HG02885 (cell line): Measurements from ENCODE around the gene TSSK3.
"Not testable (repeated sequence)": the region's sequence is repeated elsewhere in the genome, so short reads cannot be mapped to it uniquely, and the experiment has no call there.

Experiments used
- ATAC-seq: cut with Tn5 transposase; IDR thresholded peaks from one replicate; pipeline ENCODE4 v1.9.1; 2021; ENCODE audit warnings: mild to moderate bottlenecking; ENCODE audit not compliant: unreplicated experiment, poor library complexity

TSSK3 gene

DNA sequence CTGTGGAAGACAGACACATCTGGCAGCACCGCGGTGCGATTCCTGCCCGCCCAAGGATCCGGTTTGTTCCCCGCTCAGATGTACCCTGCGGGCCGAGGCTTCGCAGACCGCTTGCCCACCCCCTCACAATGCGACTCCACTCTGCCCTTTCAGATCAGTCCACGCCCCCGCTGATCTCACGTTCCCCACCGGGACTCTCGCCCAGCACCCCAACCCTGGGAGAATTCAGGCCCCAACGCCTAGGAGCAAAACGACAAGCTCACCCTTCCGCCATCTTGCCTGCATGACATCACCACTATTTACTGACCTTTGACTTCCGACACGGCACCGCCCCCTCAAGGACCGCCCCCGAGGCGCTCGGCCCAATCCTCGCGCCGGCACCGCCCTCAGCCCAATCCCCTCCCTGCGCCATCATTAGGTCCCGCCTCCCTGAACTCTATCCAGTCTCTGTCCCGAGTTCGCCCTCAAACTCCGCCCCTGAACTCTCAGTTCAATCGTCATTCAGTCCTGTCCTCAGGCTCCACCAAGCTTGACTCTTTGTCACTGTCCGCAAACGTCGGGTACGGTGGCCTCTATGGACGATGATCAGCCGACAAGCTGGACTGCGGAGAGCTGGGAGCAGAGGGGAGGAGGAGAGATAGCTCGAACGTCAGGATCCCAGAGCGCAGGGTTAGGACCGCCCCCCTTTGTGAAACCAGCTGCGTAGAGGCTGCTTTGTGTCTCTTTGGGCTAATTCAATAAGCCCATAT is 32.0 kb downstream of the TSSK3 start, which contains the start of gene BSDC1:
TSS of gene BSDC1 (minus strand) at position 301 of the 749 bp plus-strand sequence. CDS start at position 274, 27 bp downstream.
- peak; percentile 95 for ATAC-seq

DNA sequence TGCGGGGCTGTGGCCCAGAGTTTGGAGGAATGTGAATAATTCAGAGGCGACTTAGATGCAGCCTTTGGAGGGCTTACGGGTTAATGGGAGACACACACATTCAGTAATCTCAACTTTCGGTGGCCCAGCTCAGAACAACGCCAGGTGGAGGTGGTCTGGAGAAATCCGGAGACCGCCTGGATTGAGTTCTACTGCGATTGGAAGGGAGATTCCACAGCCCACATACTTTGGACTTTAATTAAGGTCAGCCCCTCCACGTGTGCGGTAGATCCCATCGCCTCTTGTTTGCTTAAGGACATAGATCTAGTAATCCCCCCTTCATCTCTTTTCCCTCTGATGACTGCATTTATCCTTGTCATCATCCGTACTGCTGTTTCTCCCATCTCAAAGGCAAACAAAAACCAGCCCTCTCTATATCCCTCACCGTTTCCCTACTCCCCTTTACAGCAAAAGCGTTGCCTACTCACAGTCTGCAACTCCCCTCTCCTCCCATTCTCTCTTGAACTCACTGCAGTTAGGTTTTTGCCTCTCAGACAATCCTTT is 32.6 kb downstream of the TSSK3 start:
- ATAC-seq: no peak

DNA sequence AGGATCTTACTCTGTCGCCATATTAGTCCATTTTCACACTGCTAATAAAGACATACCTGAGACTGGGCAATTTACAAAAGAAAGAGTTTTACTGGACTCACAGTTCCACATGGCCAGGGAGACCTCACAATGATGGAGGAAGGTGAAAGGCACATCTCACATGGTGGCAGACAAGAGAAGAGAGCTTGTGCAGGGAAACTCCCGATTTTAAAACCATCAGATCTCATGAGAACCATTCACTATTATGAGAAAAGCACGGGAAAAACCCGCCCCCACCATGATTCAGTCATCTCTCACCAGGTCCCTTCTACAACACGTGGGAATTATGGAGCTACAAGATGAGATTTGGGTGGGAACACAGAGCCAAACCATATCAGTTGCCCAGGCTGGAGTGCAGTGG is 34.2 kb downstream of the TSSK3 start:
- not testable (repeated sequence) for ATAC-seq

DNA sequence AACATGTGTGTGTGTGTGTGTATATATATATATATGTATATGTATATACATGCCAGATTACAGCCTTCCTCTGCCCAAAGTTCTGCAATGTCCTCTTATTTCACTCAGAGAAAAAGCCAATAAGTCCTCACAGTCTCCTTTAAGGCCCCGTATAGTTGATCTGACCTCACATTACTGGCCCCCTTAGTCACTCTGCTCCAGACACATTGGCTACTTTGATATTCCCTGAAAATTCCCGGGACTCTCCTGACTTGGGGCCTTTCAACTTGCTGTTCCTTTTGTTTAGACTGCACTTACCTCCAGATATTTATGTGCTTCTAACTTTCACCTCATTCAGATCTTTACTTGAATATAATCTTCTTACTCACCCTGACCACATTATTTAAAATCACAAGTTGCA is 36.1 kb downstream of the TSSK3 start:
- no peak for ATAC-seq

DNA sequence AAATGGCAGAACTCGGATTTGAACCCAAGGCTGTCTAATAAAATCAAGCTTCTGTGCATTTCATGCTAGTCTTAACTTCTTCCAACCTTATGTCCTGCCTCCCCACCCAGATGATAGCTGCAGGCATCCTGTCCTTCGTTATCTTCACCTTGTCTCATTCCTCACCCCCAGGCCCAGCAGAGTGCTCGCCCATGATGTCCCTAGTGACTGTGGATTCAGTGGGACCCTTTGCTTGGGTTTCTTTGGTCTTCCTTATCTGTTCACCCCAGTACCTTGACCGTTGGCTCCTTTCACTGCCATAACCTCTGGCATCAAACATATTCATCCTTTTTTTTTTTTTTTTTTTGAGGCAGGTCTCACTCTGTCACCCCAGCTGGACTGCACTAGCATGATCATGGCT is 37.5 kb downstream of the TSSK3 start:
- no peak for ATAC-seq

DNA sequence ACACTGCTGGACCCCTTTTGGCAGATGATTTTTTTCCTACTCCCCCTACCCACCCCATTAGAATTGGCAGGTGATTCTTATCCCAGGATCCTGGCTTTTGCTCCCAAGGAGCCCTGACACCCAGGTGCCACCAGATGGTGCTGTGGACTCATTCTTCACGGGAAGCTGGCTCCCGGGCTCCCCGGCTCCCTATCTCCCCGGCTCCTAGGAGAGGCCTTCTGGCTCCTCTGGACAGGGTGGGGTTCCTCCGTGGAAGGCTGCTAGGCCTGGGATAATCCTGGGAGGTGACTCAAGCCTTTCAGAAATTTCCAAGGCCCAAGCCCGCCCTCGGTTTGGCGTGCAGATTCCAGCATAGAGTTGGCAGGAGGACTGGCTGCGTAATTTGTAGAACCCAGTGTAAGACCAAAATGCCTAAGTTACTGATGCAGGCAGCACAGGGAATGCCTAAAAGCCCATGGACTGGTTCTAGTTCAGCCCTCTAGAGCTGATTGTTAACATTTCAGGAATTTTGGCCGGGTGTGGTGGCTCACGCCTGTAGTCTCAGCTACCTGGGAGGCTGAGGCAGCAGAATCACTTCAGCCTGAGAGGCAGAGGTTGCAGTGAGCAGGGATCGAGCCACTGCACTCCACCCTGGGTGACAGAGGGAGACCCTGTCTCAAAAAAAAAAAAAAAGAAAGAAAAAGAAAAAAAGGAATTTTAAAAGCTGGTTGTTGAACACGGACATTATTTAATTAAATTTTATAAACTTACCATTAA is 38.7 kb downstream of the TSSK3 start:
- no peak for ATAC-seq

DNA sequence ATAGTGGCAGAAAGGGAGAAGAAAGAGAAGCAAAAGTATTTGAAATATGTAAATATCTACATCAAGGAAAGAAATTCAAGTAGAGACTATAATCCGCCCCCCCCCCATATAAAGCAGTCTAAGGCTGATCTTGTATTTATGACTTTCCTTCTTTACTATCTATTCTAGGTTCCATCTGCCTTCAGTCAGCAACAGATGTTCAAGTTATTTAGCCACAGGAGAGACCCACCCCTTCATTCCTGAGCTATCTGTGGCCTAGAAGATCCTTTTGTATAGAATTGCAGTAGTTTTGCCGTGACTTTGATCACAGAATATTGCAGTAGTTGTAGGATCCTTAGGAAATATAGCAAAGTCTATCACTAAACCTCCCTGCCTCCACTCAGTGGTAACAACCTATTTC is 42.6 kb downstream of the TSSK3 start:
- no peak for ATAC-seq

DNA sequence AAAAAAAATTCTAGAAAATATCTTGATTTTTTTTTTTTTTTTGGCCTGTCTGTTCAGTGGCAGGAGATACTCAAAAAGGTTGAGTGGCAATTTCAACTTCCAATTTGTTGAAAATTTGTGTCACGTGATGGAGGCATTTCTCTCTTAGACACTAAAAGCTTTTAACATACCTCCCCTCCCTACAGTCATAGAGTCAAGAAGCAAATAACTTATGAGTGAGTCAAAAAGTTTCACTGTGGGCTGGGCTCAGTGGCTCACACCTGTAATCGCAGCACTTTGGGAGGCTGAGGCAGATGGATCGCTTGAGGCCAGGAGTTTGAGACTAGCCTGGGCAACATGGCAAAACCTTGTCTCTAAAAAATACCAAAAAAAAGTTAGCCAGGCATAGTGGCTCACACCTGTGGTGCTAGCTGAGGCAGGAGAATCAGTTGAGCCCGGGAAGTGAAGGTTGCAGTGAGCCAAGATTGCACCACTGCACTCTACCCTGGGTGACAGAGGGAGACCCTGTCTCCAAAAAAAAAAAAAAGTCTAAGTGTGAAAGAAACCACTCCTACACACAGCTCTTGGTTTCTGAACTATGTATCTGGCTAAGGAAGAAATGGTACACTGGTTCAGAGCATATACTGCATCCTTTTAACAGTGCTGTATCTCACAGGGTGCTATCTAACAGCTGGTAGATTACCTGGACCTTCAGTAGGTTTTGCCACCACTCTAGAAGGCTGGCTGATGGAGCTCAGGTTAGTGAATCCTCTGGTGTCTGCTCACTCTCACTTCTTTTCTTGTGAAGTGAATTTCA is 43.5 kb downstream of the TSSK3 start:
- no peak for ATAC-seq

DNA sequence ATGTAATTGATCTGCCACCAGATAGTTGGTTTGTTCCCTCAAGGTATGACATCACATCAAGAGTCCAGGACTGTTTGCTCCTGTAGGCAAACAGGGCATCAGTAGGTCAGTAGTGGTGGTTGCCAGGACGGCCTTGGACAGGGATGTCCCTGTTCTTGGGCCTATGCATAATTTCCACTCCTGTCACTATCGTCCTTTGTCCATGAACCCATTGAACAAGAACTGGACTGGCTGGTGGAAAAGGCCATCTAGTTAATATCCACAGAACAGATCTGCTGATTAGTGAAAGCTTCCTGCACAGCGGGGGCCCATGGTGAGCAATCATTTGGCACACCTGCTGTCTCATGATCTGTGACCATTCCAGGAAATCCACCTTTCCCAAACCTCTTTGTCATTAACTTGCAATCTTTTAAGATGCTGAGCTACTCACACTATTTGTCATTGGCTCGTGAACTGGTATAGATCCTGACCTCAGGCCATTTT is 44.3 kb downstream of the TSSK3 start:
- ATAC-seq: no peak

DNA sequence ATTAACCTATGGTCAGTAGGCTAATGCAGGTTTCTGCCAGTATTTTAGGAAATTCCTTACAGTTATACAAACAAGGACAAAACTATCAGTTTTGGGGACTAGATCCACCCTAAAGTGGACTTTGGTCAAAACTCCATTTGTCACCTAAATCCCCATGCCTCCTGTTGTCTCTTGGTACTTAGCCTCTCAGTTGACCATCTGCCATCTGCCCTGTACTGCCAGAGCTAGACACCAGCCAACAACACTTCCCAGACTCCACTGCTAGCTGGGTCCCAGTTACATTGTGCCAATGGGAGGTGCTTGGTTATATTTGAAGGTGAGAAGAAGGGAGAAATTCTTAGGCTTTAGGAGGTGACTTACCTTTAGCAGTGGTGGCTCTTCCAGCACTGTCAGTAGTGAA is 48.9 kb downstream of the TSSK3 start:
- ATAC-seq: no peak

DNA sequence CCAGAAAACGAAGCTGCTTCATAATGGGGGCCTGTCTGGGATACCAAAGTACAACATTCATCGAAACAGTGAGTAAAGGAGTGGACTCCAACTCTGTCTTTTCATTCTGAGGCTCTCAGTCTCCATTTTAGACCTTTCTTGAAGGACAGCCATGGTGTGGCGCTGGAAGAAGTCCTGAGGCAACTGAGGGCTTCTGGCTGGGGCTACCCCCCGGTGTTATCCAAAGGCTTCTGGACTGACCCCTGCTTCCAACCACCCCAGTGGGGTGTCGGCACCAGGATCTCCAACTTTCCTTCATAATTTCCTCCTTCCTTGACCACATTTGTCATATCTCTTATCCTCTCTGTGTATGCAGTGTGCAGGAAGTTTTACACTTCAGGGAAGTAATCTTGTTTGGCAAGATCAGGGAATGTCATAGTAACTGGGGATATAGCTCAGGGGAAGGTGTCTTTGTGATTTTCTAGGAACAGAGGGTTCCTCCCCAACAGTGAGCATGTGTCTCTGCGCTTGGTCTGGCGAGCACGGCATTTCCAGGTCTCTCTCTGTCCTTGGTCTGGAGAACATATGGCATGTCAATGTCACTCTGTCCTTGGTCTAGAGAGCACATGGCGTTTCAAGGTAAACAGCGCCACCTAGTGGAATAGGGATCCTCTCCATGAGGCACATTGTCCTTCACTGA is 51.3 kb downstream of the TSSK3 start:
- ATAC-seq: no peak
